Stimulated activated CD8-positive, alpha-beta memory T cell treated with anti-CD3 and anti-CD28 coated beads, Interleukin-12 subunit alpha, Interleukin-12 subunit beta, amount 100 ng/mL, for 24 hours (primary cell): ENCODE results near the gene SUSD6.
"Not testable (repeated sequence)": the region's sequence is repeated elsewhere in the genome, so short reads cannot be mapped to it uniquely, and the experiment has no call there.

ENCODE experiments used
- DNase-seq: peaks from one replicate; pipeline ENCODE4 v3.0.0-alpha.2; 2020; ENCODE audit errors: extremely low read depth

Gene SUSD6

GRCh38 chr14:69712599-69713088 lies 101.2 kb downstream of the SUSD6 start:
- DNase-seq, result no peak

- no peak for DNase-seq
These were observed 101.9 kb downstream of the SUSD6 start for GRCh38 chr14:69713209-69713781.

- DNase-seq, result no peak
These were observed 102.7 kb downstream of the SUSD6 start for GRCh38 chr14:69713993-69714679.

DNA sequence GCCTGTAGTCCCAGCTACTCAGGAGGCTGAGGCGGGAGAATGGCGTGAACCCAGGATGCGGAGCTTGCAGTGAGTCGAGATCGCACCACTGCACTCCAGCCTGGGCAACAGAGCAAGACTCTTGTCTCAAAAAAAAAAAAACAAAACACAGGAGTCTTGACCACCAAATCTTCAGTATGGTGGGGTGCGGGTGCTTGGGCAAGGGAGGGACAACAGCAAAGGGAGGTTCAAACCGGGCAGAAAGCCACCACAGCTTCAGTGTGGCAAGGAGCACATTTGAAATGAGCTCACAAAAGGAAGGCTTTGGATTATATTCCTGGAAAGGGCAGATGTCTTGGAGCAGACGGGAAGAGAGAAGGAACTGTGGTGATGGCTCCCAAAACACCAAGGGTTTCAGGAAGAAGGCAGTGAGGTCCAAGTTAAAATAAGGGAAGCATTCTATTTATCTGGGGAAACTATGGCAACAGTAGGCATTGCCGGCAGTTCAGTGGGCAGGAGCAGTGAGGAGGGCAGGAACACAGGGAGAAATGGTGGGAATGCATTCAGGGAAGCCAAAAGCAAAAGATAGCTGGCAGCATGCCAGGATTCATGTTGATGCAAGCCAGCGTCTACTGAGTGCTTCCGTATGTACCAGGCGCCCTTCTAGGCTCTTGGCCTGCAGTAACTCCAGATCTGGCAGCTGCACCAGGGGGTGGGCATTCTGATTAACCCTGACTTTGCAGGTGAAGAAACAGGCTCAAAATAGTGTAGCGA lies 104.5 kb downstream of the SUSD6 start:
- no peak for DNase-seq

DNA sequence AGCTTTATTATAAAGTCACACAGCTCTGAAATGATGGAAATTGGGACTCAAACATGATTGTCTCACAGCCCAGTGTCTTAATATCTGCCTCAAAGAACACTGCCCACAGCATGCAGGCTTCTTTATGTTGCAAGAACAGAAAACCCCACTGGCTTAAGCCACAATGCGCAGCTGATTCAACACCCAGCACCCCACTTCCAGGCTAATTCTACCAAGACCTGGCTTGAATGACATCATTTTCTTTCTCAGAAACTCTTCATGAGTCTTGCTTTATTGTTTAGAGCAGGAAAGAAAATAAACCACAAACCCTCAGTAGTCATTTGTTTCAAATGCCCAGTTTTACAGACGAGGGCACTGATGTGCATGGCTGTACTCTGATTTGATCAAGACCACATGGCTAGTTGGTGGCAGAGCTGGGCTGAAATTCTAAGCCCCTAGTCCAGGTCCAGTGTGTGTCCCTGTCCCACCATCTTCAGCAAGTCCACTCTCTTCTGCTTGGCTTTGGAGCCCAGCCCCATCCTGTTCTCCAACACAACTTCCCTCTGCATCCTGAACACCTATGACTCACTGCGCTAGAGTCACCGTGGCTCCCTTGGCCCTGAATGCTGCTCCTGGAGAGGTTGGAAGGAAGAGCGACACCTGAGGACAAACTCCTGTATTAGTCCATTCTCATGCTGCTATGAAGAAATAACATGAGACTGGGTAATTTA lies 105.2 kb downstream of the SUSD6 start:
- DNase-seq, result no peak

GRCh38 chr14:69718614-69719013 lies 107.2 kb downstream of the SUSD6 start:
- DNase-seq, result not testable (repeated sequence)

- no peak for DNase-seq
These were observed 108.1 kb downstream of the SUSD6 start for GRCh38 chr14:69719501-69719951.

GRCh38 chr14:69720912-69721311 lies 109.5 kb downstream of the SUSD6 start:
- no peak for DNase-seq

GRCh38 chr14:69726761-69727511 lies 115.5 kb downstream of the SUSD6 start:
- peak; percentile 44 for DNase-seq

DNA sequence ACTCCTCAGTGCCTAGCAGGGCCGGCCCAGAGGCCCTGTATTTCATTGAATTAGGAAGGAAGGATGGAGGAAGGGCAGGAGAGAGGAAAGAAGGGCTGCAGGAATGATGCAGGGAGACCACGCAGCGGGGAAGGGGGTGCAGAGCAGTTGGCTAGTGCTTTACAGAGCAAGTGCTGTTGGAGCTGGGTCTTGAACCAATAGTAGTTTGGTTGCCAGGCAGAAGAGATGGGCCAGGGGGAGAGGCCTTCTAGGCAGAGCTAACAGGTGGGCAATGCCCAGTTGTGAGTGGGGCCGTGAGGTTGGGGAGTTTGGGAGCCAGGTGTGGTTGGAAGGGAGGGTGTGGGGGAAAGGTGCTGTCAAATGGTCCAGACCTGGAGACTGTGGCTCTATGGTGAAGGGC lies 116.5 kb downstream of the SUSD6 start:
- no peak for DNase-seq

DNA sequence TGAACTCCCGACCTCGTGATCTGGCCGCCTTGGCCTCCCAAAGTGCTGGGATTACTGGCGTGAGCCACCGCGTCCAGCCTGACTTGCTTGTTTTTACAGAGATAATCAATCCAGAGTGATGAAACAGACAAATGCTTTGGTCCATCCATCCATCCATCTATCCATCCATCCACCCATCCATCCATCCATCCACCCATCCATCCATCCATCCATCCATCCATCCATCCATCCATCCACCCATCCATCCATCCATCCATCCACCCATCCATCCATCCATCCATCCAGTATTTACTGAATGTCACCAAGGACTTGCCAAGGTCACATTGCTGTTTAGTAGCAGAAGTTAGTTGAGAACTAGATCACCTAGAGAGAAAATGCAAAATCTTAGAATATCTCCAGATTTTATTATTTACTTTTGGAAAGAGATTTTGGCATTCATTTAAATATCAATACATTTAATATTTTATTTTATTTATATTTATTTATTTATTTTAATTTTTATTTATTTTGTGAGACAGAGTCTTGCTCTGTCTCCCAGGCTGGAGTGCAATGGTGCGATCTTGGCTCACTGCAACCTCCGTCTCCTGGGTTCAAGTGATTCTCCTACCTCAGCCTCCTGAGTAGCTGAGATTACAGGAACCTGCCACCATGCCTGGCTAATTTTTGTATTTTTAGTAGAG lies 120.7 kb downstream of the SUSD6 start:
- not testable (repeated sequence) for DNase-seq

GRCh38 chr14:69736405-69736804 lies 125.0 kb downstream of the SUSD6 start:
- not testable (repeated sequence) for DNase-seq

DNA sequence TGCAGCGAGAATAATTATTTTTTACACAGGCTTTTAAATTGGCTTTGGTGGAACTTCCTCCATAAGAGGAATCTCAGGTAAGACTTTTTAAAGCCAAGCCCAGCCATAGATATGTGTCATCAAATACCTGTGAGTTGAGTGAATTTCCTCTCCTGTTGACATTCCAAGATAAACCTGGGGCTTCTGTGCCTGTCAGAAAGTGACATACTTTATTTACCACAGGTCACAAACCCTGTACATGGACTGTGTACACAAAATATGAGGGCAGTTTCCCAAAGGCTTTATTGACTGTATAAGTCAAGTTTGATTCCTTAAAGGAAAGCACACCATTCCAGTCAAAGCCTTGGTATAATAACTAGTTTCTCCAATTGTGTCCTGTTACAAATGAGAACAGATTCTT lies 129.7 kb downstream of the SUSD6 start:
- DNase-seq, result no peak

GRCh38 chr14:69749956-69750355 lies 138.6 kb downstream of the SUSD6 start:
- DNase-seq, result no peak

GRCh38 chr14:69750495-69750894 lies 139.1 kb downstream of the SUSD6 start:
- DNase-seq, result no peak

DNA sequence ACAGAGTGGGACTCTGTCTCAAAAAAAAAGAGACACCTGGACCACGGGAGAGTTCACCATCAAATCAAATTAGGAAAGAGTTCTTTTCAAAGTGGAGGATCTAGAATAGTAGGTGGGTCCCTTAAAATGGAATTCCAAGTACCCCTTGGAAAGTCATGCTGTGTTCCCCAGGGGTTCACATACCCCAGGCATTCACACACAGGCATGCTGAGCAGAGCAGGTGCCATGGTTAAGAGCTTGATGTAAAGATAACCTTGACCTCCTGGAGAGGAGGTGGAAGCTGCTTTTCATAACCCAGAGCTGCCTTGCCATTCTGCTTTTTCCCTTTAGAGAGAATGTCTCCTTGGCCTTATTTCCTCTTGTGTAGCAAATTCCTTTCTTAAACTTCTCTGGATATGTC lies 141.4 kb downstream of the SUSD6 start:
- DNase-seq, result no peak

- DNase-seq, result no peak
These were observed 142.5 kb downstream of the SUSD6 start for GRCh38 chr14:69753860-69754259.

GRCh38 chr14:69754487-69754886 lies 143.1 kb downstream of the SUSD6 start:
- DNase-seq, result no peak

DNA sequence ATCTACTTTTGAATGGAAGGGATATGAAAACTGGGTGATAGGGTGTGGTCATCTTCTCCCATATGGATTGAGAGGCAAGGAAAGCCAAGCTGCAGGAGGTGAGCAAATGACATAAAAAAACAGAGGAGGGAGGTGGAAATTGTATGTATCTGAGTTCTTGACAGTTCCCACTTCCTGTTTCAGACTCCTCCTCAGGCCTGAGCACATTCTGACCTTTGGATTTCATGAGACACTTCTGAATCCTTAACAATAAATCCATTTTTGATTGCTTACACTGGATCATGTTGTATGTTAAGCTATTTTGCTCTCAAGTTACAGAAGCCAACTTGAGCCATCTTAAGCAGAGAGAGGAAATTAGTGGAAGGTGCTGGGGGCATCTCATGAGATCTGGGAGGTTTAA lies 143.9 kb downstream of the SUSD6 start:
- no peak for DNase-seq

DNA sequence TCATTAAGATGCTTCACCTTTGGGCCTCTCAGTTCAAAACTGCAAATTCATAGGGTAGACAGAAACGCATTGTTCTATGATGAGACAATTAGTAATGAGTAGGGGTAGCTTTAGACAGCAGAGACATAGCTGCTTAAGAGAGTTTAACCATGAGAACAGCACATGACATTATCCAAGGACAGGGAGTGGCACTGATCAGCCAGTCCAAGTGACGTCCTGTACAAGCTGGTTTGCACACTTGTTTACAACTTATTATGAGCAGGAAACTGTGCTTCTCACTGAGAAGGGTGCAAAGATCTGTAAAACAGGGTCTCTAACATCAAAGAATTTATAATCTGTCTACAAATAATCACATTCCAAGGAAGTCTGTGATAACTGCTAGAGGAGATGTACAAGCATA lies 144.4 kb downstream of the SUSD6 start:
- DNase-seq, result no peak

DNA sequence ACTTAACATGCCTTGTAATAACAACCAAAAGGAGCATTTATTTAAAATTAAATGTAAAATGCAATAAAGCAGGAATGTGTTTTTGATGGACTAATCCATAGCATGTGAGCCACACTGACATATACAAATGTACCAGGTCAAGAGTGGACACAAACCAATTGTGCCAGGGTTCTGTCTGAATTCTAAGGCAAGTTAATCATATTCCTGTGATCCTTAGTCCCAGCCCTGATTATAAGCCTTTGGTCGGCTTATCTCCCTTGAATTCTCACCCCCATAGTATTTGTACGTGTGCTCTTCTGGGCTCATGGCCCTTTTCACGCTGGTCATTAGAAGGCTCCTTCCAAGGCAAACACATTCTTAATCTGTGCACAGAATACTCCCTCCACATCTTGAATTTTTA lies 144.9 kb downstream of the SUSD6 start:
- no peak for DNase-seq
